HG03280 (cell line): ENCODE measurements around the gene WDR90.
A peak's percentile ranks its signal among the peaks of the same experiment; 100 is the strongest.

Experiments
- ATAC-seq: cut with Tn5 transposase; IDR thresholded peaks from one replicate; pipeline ENCODE4 v1.9.1; 2021; ENCODE audit warnings: mild to moderate bottlenecking, moderate library complexity; ENCODE audit not compliant: unreplicated experiment

WDR90 gene

DNA sequence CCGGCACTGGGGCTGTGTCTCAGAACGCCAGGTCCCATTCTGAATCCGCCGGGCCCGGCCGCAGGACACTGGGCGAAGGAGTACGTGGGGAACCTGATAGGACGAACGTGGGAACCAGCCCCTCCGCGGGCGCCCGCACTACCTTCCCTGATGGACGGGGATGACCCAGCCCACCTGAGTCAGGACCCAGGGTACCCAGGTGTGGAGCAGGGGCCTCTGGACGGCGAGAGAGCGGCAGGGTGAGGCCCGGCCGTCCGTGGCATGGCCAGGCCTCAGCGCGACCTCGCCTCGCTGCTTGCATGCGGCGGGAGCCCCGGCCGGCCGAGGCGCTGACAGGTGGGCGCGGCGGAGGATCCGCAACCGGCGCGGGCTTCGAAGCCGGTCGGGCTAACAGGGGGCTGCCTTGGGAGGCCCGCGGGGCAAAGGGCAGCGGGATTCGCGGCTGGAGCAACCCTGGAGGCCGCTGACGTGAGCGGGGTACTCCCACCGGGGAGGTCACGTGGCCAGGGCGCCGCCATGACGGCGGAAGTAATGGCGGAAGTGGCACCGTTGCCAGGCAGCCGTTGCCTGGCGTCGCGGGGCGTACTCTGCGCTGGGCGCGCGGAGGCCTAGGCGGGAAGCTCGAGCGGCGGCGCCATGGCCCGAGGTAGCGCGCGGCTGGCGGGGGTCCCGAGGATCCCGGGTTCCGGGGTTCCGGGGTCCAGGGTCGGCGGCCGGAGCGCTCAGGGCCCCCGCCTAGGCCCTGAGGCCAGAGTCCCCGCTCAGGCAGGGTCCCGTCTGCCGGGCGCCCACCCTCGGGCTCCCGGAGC lies at the start of gene WDR90:
Gene WDR90 (plus strand): TSS at position 585 of the 809 bp plus-strand sequence. CDS start 52 bp downstream, at position 637.
- peak; percentile 84 for ATAC-seq

GRCh38 chr16:600781-601180 lies 48.4 kb upstream of the WDR90 start:
- no peak for ATAC-seq

DNA sequence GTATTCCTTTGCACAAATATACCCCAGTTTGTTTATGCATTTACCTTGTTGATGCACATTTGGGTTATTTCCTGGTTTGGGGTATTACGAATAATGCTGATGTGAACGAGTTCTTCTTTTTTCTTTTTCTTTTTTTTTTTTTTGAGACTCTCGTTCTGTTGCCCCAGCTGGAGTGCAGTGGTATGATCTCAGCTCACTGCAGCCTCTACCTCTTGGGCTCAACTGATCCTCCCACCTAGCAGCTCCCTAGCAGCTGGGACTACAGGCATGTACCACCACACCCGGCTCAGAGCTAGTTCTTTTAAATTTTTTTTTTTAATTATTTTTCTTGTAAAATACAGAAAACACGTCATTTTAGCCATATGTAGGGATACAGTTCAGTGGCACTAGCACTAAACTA lies 45.2 kb upstream of the WDR90 start:
- no peak for ATAC-seq

GRCh38 chr16:606656-607307 lies 42.4 kb upstream of the WDR90 start:
- no peak for ATAC-seq

- no peak for ATAC-seq
These were observed 41.1 kb upstream of the WDR90 start for GRCh38 chr16:608019-608418.

GRCh38 chr16:609316-609715 lies 39.8 kb upstream of the WDR90 start:
- no peak for ATAC-seq

DNA sequence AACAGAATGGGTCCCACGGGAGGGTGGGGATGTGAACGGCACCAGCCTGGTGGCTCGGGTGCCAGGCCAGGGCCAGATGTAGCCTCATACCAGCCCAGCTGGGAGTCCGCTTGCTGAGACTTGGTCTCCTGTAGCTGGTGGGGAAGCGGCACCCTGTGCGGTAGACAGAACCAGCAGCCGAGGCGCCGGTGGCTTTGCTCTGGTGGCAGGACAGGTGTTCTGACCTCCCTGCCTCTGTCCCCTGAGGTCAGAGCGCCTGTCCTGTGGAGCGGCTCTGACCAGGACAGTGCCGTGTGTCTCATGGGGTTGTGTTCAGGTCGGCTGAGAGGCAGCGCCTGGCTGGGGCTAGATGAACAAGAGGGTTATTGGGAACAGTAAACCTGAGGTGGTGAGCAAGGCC lies 39.2 kb upstream of the WDR90 start:
- ATAC-seq, result no peak

DNA sequence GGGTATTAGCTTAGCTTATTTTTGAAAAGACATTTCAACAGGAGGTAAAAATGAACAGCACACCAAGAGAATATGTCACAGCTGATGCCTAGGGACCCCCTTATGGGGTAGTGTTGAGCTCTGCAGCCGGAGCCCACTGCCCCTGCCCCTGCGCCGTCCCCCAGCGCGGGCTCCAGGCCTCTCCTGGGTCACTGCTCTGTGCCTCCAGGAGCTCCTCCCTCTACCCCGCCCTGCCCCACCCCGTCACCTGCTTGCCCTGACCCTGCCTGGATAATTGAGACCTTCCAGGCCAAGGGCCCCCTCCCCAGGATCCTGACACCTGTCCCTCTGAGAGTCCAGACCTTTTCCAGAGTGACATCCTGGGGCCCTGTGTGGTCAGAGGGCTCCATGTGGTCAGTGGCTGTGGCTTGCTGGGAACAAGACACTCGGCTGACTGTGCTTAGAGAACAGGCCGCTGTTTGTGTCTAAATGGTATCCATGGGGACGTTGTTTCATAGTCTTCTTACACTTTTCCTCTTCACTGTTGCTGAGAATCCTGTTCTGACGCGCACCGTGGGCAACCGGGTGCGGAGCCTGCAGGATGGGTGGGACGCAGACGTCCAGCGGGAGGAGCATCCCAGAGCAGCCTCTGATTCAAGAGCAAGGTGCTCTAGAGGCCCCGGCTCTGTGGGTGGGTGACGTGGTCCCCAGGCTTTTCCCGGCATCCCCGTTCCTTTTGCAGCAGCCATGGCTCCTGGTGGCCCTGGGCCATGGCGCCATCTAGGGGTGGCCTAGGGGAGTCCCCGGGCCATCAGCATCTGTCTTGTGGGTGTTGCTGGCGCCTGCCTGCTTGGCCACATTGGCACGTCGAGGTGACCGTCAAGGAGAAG lies 38.4 kb upstream of the WDR90 start:
- no peak for ATAC-seq

- no peak for ATAC-seq
These were observed 34.0 kb upstream of the WDR90 start for GRCh38 chr16:615122-615521.

DNA sequence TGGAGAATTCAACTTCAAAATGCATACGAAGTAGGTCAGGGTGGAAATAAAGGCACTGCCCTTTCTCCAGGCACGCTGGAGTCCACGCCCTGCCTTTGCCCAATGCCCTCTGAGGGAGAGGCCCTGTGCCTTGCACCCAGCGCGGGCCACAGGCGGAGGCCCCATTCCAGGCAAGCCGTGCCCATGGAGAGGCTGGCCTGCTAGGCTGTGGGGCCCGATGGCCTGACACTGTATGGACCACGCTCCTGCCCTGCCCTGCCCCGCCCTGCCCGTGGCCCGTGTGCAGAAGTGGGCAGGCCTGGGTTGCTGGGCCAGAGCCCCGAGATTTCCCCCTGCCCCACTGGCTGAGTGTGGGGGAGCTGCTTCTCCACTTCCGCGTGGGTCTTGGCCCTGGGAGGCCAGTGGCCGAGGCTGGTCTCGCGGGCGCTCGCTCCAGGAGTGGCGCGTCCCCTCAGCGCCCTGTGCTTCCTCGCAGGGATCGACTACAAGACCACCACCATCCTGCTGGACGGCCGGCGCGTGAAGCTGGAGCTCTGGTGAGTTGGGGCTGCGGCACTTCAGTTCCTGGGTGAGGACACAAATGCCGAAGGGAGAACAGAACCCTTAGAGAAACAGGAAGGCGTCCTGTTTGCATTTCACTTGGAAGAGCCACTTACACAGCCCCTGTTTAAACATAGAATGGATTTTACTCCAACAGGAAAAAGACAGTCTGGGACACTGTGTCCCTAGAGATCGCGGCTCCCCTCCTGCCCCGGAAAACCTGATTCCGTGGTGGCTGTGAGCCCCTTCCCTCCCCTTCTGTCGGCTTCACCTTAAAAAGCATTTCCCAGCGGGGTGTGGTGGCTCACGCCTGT lies 32.2 kb upstream of the WDR90 start:
- ATAC-seq, result no peak

DNA sequence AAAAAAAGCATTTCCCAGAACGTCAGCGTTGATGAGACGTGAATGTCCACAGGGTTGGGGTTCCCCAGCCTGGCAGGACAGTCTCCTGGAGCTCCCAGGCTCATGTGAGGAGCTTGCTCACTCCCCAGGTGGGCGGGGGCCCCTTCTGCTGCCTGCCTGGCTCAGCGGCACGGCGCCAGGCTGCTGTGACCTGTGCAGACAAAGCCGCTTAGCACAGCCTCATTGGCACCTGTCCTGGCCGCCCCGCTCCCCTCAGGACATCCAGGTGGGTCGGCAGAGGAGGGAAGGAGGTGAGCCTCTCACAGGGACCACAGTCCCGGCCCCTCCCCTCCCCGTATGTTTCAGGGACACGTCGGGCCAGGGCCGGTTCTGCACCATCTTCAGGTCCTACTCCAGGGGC lies 31.3 kb upstream of the WDR90 start:
- ATAC-seq, result no peak

- ATAC-seq, result no peak
These were observed 29.6 kb upstream of the WDR90 start for GRCh38 chr16:619476-620100.

GRCh38 chr16:620700-621525 lies 28.3 kb upstream of the WDR90 start:
- ATAC-seq, result no peak

GRCh38 chr16:621526-622105 lies 27.5 kb upstream of the WDR90 start:
- no peak for ATAC-seq

DNA sequence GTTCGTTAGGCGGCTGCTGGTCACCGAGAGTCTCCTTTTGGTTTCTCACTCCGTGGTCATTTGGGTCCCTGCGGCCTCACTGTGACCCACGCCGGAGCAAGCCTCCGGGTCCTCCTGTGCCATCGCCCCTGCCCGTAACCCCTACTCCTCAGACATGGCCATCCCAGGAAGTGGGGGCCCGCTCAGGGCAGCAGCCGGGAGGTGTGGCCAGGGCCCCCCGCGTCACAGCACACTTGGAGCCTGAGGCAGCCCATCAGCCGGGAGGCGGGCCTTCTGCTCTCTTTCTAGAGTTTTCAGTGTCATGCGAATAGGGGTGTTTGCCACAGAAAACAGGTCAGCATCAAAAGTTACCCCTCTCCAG lies 26.3 kb upstream of the WDR90 start:
- ATAC-seq, result no peak

GRCh38 chr16:624526-625070 lies 24.6 kb upstream of the WDR90 start:
- no peak for ATAC-seq

DNA sequence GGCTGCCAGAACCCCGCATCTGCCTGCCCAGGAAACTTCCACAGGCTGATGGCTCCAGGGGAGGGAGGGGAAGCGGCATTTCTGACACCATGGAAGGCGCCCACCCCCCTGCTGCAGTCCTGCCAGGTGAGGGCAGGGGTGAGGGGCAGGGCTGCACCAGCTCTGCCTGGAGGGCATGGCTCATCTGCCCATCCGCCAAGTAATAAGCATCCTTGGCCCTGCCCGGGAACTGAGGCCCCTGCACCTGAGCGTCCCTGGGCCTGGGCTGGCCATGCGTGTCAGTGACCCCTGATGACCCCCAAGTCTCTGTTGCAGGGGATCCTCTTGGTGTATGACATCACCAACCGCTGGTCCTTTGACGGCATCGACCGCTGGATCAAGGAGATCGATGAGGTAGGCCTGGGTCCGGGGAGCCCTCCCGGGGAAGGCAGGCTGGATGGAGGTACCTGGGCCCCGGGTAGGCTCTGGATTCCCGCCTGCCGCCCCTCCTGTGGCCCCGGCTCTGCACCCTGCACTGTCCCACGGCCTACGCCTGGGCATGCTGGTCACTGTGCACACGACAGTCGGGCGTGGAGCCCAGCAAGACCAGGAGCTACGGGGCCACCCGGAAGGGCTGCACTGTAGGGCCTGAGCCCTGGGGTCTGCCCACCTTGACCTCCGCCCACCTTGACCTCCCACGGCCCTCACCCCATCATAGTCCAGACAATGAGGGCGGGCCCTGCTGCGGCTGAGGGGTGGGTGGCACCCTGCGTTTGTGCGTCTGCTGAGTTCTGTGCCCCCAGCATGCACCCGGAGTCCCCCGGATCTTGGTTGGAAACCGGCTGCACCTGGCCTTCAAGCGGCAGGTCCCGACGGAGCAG lies 23.8 kb upstream of the WDR90 start:
- no peak for ATAC-seq
